ENCODE data around the gene CDH6.

- TF ChIP-seq GATA3 (IDR thresholded peaks at IDR 0.05; ENCODE audit: low read depth, low read length): no peak
- no peak for TF ChIP-seq GATA2 (IDR thresholded peaks at IDR 0.05; ENCODE audit: low read depth, low read length)
Measured at GRCh38 chr5:31157720-31158119, 35.8 kb upstream of the CDH6 start.
